Embryonic facial prominence (tissue), 1 donor: ENCODE data around the gene EGLN1.
A peak's percentile ranks its signal among the peaks of the same experiment; 100 is the strongest.

Experiments used
- DNase-seq: peaks from one replicate; pipeline ENCODE4 v3.0.0-alpha.2; 2016; ENCODE audit errors: extremely low spot score

EGLN1 gene

GRCh38 chr1:231397886-231398671 lies 24.0 kb downstream of the EGLN1 start:
- DNase-seq, result no peak

- no peak for DNase-seq
These were observed 25.4 kb downstream of the EGLN1 start for GRCh38 chr1:231396643-231397042.

GRCh38 chr1:231395998-231396390 lies 26.1 kb downstream of the EGLN1 start:
- no peak for DNase-seq

- peak; percentile 36 for DNase-seq
These were observed 26.8 kb downstream of the EGLN1 start for GRCh38 chr1:231395076-231395997.

GRCh38 chr1:231393668-231394067 lies 28.4 kb downstream of the EGLN1 start:
- DNase-seq, result no peak

GRCh38 chr1:231392389-231393131 lies 29.5 kb downstream of the EGLN1 start:
- DNase-seq, result no peak

GRCh38 chr1:231390071-231390470 lies 32.0 kb downstream of the EGLN1 start:
- no peak for DNase-seq

- DNase-seq, result no peak
These were observed 34.1 kb downstream of the EGLN1 start for GRCh38 chr1:231387770-231388669.

GRCh38 chr1:231386466-231386865 lies 35.6 kb downstream of the EGLN1 start:
- no peak for DNase-seq

GRCh38 chr1:231385416-231385748 lies 36.7 kb downstream of the EGLN1 start:
- DNase-seq, result no peak

- DNase-seq, result no peak
These were observed 37.2 kb downstream of the EGLN1 start for GRCh38 chr1:231384696-231385415.

- no peak for DNase-seq
These were observed 38.8 kb downstream of the EGLN1 start for GRCh38 chr1:231383159-231383860.

GRCh38 chr1:231382426-231382825 lies 39.7 kb downstream of the EGLN1 start:
- DNase-seq, result no peak

GRCh38 chr1:231381729-231382128 lies 40.4 kb downstream of the EGLN1 start:
- DNase-seq, result no peak

GRCh38 chr1:231376875-231377549 lies 45.1 kb downstream of the EGLN1 start:
- DNase-seq, result no peak

- no peak for DNase-seq
These were observed 46.0 kb downstream of the EGLN1 start for GRCh38 chr1:231376101-231376500.

- DNase-seq, result no peak
These were observed 47.7 kb downstream of the EGLN1 start for GRCh38 chr1:231374394-231374793.

- DNase-seq, result no peak
These were observed 49.6 kb downstream of the EGLN1 start for GRCh38 chr1:231372501-231372900.

- no peak for DNase-seq
These were observed 52.8 kb downstream of the EGLN1 start for GRCh38 chr1:231369282-231369681.
